Measurements from ENCODE around the gene HYKK.

DNA sequence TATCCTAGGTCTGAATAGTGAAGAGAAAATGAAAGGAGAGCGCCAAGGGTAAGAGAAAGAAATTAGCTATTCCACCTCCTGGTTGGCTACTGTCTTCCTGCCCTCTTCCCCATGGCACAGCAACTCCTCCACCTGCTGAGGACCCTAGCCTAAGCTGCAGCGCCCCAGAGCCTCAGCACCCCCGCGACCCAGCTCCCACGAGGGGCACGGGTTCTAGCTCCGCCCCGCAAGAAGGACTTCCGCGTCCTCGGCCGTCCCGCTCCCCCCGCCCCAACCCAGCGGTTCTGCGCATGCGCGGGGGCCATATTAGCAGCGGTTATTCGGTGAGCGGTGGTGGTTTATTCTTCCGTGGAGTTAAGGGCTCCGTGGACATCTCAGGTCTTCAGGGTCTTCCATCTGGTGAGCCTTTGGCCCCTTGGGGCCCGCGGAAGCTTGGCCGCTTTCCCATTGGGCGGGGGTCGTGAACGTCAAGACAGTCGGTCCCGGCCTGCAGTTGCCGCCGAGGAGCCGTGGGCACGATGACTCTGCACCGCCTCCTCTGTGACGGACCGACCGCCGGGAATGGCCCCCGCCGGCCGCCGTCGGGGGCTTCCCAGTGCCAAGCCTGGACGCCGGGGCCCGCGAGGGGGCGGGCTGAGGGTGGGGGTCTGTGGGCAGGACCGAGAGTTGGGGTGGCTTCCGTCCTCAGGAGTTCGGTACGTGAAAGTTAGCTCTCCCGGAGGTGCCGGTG, 32.9 kb downstream of the HYKK start, which contains the start of gene PSMA4:
- TF ChIP-seq, protein P1, sequence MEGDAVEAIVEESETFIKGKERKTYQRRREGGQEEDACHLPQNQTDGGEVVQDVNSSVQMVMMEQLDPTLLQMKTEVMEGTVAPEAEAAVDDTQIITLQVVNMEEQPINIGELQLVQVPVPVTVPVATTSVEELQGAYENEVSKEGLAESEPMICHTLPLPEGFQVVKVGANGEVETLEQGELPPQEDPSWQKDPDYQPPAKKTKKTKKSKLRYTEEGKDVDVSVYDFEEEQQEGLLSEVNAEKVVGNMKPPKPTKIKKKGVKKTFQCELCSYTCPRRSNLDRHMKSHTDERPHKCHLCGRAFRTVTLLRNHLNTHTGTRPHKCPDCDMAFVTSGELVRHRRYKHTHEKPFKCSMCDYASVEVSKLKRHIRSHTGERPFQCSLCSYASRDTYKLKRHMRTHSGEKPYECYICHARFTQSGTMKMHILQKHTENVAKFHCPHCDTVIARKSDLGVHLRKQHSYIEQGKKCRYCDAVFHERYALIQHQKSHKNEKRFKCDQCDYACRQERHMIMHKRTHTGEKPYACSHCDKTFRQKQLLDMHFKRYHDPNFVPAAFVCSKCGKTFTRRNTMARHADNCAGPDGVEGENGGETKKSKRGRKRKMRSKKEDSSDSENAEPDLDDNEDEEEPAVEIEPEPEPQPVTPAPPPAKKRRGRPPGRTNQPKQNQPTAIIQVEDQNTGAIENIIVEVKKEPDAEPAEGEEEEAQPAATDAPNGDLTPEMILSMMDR (conservative IDR thresholded peaks at IDR 0.05; ENCODE audit: low read length), result no peak; the same call in 1 of the 2 replicates
- TF ChIP-seq EZH2phosphoT487 (IDR thresholded peaks at IDR 0.05; ENCODE audit: borderline replicate concordance), result no peak
